ACC112 (cell line): ENCODE measurements around the gene DAB1.

Experiments used
- H2AFZ ChIP-seq: fragments of 200-600 bp; sonication (generic); one replicate; pipeline ENCODE4 v1.6.0; 2017; ENCODE audit warnings: antibody characterized with exemption, low read length; ENCODE audit not compliant: unreplicated experiment
- H3K27ac ChIP-seq: fragments of 200-600 bp; sonication (generic); 2 replicates; pipeline ENCODE4 v1.5.1; 2014; ENCODE audit warnings: low read depth, mild to moderate bottlenecking, antibody characterized with exemption, low read length, moderate library complexity
- H3K27me3 ChIP-seq: fragments of 200-600 bp; sonication (generic); 2 replicates; pipeline ENCODE4 v1.6.1; 2014; ENCODE audit warnings: mild to moderate bottlenecking, antibody characterized with exemption, low read length, moderate library complexity, mixed read lengths; ENCODE audit not compliant: insufficient read depth
- H3K36me3 ChIP-seq: fragments of 200-600 bp; sonication (generic); 2 replicates; pipeline ENCODE4 v1.6.1; 2016; ENCODE audit warnings: mild to moderate bottlenecking, antibody characterized with exemption, low read length, moderate library complexity, mixed read lengths; ENCODE audit not compliant: insufficient read depth
- H3K4me1 ChIP-seq: fragments of 200-600 bp; sonication (generic); one replicate; pipeline ENCODE4 v1.6.1; 2016; ENCODE audit warnings: low read length, mixed read lengths; ENCODE audit not compliant: insufficient read depth, unreplicated experiment, control insufficient read depth
- H3K4me3 ChIP-seq: fragments of 200-600 bp; sonication (generic); 2 replicates; pipeline ENCODE4 v1.5.1; 2014; ENCODE audit warnings: mild to moderate bottlenecking, low read depth, low read length
- H3K79me2 ChIP-seq: fragments of 200-600 bp; sonication (generic); one replicate; pipeline ENCODE4 v1.6.0; 2016; ENCODE audit warnings: low read length; ENCODE audit not compliant: control insufficient read depth, unreplicated experiment, insufficient read depth

Gene DAB1

DNA sequence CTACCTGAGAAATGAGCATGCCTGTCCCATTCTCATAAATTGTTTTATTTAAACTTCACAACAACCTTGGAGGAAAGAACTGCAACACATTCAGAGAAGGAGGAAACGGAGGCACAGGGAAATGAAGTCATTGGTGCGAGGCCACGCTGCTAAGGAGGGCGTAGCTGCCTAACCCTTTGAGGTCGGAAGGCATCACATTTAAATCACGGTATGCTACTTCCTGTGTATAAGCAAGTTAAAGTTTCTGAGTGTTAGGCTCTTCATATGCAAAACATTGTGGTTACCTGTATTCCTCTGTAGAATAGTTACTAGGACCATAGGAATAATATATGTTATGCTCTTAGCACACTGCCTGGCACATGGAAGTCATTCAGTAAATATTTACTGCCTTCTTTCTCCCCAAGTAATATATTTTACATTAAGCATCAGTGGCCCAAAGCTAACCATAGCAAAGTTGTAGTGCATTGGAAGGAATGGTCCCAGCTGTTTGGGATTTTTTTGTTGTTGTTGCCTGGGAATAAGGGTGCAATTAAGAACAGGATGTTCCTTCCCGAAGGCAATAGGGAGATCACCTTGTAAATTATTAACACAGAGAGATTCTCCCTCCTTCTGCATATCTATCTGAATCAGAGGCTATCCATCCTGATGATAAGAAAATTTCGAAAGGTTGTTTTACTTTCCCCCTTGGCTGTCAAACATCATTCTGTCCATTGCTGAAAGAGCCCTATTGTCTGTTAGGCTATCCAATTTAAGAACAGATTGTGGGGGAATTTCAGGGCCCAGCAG lies 265.8 kb downstream of the DAB1 start:
- Histone ChIP-seq H3K4me3 (no peak overlapping the region), H3K79me2 (no peaks in the 10 kb centered on the region), H3K27me3 (no peaks in the 10 kb centered on the region), H3K4me1 (no peaks in the 10 kb centered on the region), H2AFZ (no peak overlapping the region), H3K27ac (no peak overlapping the region), H3K36me3 (no peaks in the 10 kb centered on the region)

- H3K4me1 ChIP-seq: no peaks in the 10 kb centered on the region
- H2AFZ ChIP-seq: no peak overlapping the region
- H3K79me2 ChIP-seq: no peaks in the 10 kb centered on the region
- no peaks in the 10 kb centered on the region for H3K36me3 ChIP-seq
- no peaks in the 10 kb centered on the region for H3K27me3 ChIP-seq
- no peak overlapping the region for H3K27ac ChIP-seq
- H3K4me3 ChIP-seq: no peak overlapping the region
These were observed 267.0 kb downstream of the DAB1 start for GRCh38 chr1:57156907-57157306.

DNA sequence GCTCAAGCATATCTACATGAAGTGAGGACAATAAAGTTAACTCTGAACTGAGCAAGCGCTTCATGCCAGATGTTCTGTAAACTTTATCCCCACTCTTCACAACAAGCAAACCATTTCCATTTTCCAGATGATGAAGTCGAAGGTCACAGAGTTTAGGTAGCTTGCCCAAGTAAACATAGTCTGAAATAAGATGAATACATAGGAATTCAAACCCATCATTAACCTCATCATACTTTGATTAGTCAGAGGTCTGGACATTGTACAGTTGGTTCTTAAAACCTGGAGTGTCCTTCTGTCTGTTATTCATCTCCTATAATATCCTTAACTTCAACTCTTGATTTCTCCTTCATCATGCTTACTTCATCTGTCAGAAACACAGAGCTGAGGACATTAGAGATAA lies 277.8 kb downstream of the DAB1 start:
- Histone ChIP-seq H3K4me3 (no peak overlapping the region), H3K79me2 (no peaks in the 10 kb centered on the region), H3K27me3 (no peaks in the 10 kb centered on the region), H2AFZ (no peak overlapping the region), H3K4me1 (no peaks in the 10 kb centered on the region), H3K36me3 (no peaks in the 10 kb centered on the region), H3K27ac (no peak overlapping the region)

- H2AFZ ChIP-seq: no peak overlapping the region
- no peak overlapping the region for H3K27ac ChIP-seq
- no peak overlapping the region for H3K4me3 ChIP-seq
- no peaks in the 10 kb centered on the region for H3K27me3 ChIP-seq
- no peaks in the 10 kb centered on the region for H3K4me1 ChIP-seq
- H3K79me2 ChIP-seq: no peaks in the 10 kb centered on the region
- no peaks in the 10 kb centered on the region for H3K36me3 ChIP-seq
These were observed 280.9 kb downstream of the DAB1 start for GRCh38 chr1:57142999-57143398.

- no peaks in the 10 kb centered on the region for H3K79me2 ChIP-seq
- H3K27ac ChIP-seq: no peak overlapping the region
- H3K4me1 ChIP-seq: no peaks in the 10 kb centered on the region
- H3K4me3 ChIP-seq: no peak overlapping the region
- no peak overlapping the region for H2AFZ ChIP-seq
- H3K27me3 ChIP-seq: no peaks in the 10 kb centered on the region
- H3K36me3 ChIP-seq: no peaks in the 10 kb centered on the region
These were observed 281.7 kb downstream of the DAB1 start for GRCh38 chr1:57142169-57142568.

- H3K27me3 ChIP-seq: no peaks in the 10 kb centered on the region
- H3K27ac ChIP-seq: no peak overlapping the region
- no peak overlapping the region for H3K4me3 ChIP-seq
- H3K4me1 ChIP-seq: no peaks in the 10 kb centered on the region
- no peaks in the 10 kb centered on the region for H3K79me2 ChIP-seq
- H3K36me3 ChIP-seq: no peaks in the 10 kb centered on the region
- no peak overlapping the region for H2AFZ ChIP-seq
These were observed 285.3 kb downstream of the DAB1 start for GRCh38 chr1:57138432-57139078.

GRCh38 chr1:57137980-57138379 lies 285.9 kb downstream of the DAB1 start:
- Histone ChIP-seq H3K27ac (no peak overlapping the region), H3K36me3 (no peaks in the 10 kb centered on the region), H3K79me2 (no peaks in the 10 kb centered on the region), H2AFZ (no peak overlapping the region), H3K4me3 (no peak overlapping the region), H3K4me1 (no peaks in the 10 kb centered on the region), H3K27me3 (no peaks in the 10 kb centered on the region)

- H3K36me3 ChIP-seq: no peaks in the 10 kb centered on the region
- H2AFZ ChIP-seq: no peak overlapping the region
- no peaks in the 10 kb centered on the region for H3K27me3 ChIP-seq
- H3K4me1 ChIP-seq: no peaks in the 10 kb centered on the region
- H3K79me2 ChIP-seq: no peaks in the 10 kb centered on the region
- H3K27ac ChIP-seq: no peak overlapping the region
- no peak overlapping the region for H3K4me3 ChIP-seq
These were observed 289.1 kb downstream of the DAB1 start for GRCh38 chr1:57134803-57135202.

- Histone ChIP-seq H3K4me3 (no peak overlapping the region), H3K36me3 (no peaks in the 10 kb centered on the region), H3K4me1 (no peaks in the 10 kb centered on the region), H3K79me2 (no peaks in the 10 kb centered on the region), H3K27me3 (no peaks in the 10 kb centered on the region), H2AFZ (no peak overlapping the region), H3K27ac (no peak overlapping the region)
These were observed 290.2 kb downstream of the DAB1 start for GRCh38 chr1:57133686-57134085.

- Histone ChIP-seq H2AFZ (no peak overlapping the region), H3K4me1 (no peaks in the 10 kb centered on the region), H3K27me3 (no peaks in the 10 kb centered on the region), H3K27ac (no peak overlapping the region), H3K4me3 (no peak overlapping the region), H3K79me2 (no peaks in the 10 kb centered on the region), H3K36me3 (no peaks in the 10 kb centered on the region)
These were observed 290.8 kb downstream of the DAB1 start for GRCh38 chr1:57132993-57133622.
